ENCODE results near the gene STUB1.

STUB1 gene

GRCh38 chr16:717450-718245 lies 37.4 kb downstream of the STUB1 start:
- Histone ChIP-seq H3K4me3 (replicated peaks; ENCODE audit: low read depth, low read length) (no peak overlapping the region), H3K36me3 (ENCODE audit: control insufficient read depth, insufficient read depth, low read length) (peaks cover 1% of the 10 kb centered on the region; the same call in 1 of the 2 replicates), H3K27me3 (replicated peaks; ENCODE audit: control insufficient read depth, insufficient read depth, low read length) (no peaks in the 10 kb centered on the region)
- no peak for DNase-seq (ENCODE audit: extremely low read depth, insufficient read length)
- no peak for TF ChIP-seq CTCF (IDR thresholded peaks at IDR 0.05; ENCODE audit: insufficient read depth, low read length, poor library complexity, severe bottlenecking)

- H3K4me3 ChIP-seq (replicated peaks; ENCODE audit: low read depth, low read length): no peak overlapping the region
- DNase-seq (ENCODE audit: extremely low read depth, insufficient read length): no peak
- no peak for TF ChIP-seq CTCF (IDR thresholded peaks at IDR 0.05; ENCODE audit: insufficient read depth, low read length, poor library complexity, severe bottlenecking)
- H3K27me3 ChIP-seq (replicated peaks; ENCODE audit: control insufficient read depth, insufficient read depth, low read length): no peaks in the 10 kb centered on the region
- H3K36me3 ChIP-seq (ENCODE audit: control insufficient read depth, insufficient read depth, low read length): peaks cover 2% of the 10 kb centered on the region; the same call in 1 of the 2 replicates
These were observed 38.2 kb downstream of the STUB1 start for GRCh38 chr16:718389-718788.

- peaks cover 2% of the 10 kb centered on the region; the same call in 1 of the 2 replicates for H3K36me3 ChIP-seq (ENCODE audit: control insufficient read depth, insufficient read depth, low read length)
- no peaks in the 10 kb centered on the region for H3K27me3 ChIP-seq (replicated peaks; ENCODE audit: control insufficient read depth, insufficient read depth, low read length)
- TF ChIP-seq CTCF (IDR thresholded peaks at IDR 0.05; ENCODE audit: insufficient read depth, low read length, poor library complexity, severe bottlenecking): no peak
- H3K4me3 ChIP-seq (replicated peaks; ENCODE audit: low read depth, low read length): no peak overlapping the region
- DNase-seq (ENCODE audit: extremely low read depth, insufficient read length): no peak
These were observed 38.7 kb downstream of the STUB1 start for GRCh38 chr16:718922-719321.

GRCh38 chr16:719815-720446 lies 39.7 kb downstream of the STUB1 start:
- peak overlapping the region; percentile 89 for H3K4me3 ChIP-seq (replicated peaks; ENCODE audit: low read depth, low read length)
- no peaks in the 10 kb centered on the region for H3K27me3 ChIP-seq (replicated peaks; ENCODE audit: control insufficient read depth, insufficient read depth, low read length)
- peaks cover 2% of the 10 kb centered on the region; the same call in 1 of the 2 replicates for H3K36me3 ChIP-seq (ENCODE audit: control insufficient read depth, insufficient read depth, low read length)
- DNase-seq (ENCODE audit: extremely low read depth, insufficient read length): no peak
- peak; percentile 30 for TF ChIP-seq CTCF (IDR thresholded peaks at IDR 0.05; ENCODE audit: insufficient read depth, low read length, poor library complexity, severe bottlenecking)

- Histone ChIP-seq H3K36me3 (ENCODE audit: control insufficient read depth, insufficient read depth, low read length) (peaks cover 2% of the 10 kb centered on the region; the same call in 1 of the 2 replicates), H3K27me3 (replicated peaks; ENCODE audit: control insufficient read depth, insufficient read depth, low read length) (no peaks in the 10 kb centered on the region), H3K4me3 (replicated peaks; ENCODE audit: low read depth, low read length) (peak overlapping the region; percentile 89)
- peak; percentile 47 for TF ChIP-seq CTCF (IDR thresholded peaks at IDR 0.05; ENCODE audit: insufficient read depth, low read length, poor library complexity, severe bottlenecking)
- DNase-seq (ENCODE audit: extremely low read depth, insufficient read length): peak; percentile 76
These were observed 40.3 kb downstream of the STUB1 start for GRCh38 chr16:720447-720989.

Data from GM06990 (cell line).